ENCODE results near the gene CDYL. TPM values are rescaled to one million over a fixed set of nuclear protein-coding genes. Genes with fewer than 3 reads are reported as not detected.

The CDYL gene, protein sequence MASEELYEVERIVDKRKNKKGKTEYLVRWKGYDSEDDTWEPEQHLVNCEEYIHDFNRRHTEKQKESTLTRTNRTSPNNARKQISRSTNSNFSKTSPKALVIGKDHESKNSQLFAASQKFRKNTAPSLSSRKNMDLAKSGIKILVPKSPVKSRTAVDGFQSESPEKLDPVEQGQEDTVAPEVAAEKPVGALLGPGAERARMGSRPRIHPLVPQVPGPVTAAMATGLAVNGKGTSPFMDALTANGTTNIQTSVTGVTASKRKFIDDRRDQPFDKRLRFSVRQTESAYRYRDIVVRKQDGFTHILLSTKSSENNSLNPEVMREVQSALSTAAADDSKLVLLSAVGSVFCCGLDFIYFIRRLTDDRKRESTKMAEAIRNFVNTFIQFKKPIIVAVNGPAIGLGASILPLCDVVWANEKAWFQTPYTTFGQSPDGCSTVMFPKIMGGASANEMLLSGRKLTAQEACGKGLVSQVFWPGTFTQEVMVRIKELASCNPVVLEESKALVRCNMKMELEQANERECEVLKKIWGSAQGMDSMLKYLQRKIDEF
- total RNA-seq (2022; extraction: Qiagen RNA extraction) = 18.0 to 20.7 TPM (median 19.8 TPM) in 5 replicates

DNA sequence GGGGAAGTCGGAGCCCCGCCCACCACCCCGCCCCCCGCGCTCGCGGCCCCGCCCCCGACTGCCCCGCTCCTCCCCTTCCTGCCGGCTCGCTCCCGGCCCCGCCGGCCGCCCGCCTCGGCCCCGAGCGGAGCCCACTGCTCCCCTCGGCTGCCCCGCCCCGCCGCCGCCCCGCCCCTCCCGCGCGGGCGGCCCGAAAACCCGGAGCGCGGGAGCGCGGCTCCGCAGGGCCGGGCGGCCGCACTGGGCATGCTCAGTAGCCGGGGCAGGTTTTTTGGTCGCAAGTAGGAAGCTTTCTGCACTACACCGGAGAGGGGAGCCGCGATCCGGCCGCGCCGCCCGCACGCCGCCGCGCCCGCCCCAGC lies at the start of gene CDYL:
Gene CDYL (plus strand): TSS at position 274 of the 362 bp plus-strand sequence. CDS start 380 bp downstream, outside the sequence.

DNA sequence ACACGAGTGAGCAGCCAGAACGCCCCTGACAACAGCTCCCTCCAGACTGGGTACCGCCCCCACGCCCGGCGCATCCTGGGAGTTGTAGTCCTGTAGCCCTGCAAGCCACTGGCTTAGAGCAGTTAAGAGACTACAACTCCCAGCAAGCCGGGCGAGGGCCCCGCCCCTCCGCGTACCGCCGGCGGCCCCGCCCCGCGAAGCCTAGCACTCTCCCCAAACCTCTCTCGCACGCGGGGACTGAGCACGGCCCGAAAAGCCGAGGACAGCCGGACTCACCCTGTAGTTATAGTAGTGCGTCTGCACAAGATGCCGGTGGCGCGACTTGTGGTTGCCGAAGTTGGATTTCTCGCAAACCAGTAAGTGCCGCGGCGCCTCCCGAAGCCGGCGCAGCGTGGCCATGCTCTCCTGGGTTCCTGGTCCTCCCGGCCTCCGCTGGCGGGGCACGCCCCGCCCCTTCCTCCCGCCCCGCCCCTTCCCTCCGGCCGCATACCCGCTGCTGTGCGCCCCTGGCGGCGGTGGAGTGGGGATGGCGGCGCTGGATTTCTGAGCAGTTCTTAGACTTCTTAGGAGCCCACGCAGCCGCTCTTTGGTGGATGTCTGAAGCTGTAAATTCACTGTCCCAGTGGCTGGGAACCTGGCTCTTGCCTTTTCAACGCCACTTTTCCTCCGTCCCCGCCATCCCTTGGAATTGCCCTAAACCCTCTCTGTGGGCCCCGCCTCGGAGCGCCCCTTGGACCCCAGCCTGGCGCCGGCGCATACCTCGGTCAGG lies 227.6 kb downstream of the CDYL start, which contains the start of gene RPP40:
Gene RPP40 (minus strand): TSS at position 434 of the 769 bp plus-strand sequence. CDS start 35 bp downstream, at position 399.

Other genes starting within 250 kb of the CDYL start
- gene RPP40, start 227.6 kb downstream of the CDYL start, total RNA-seq (2022; extraction: Qiagen RNA extraction) = 21.6 to 29.8 TPM (median 23.2 TPM) in 5 replicates